IMR-90 (cell line): ENCODE results near the gene AKT3. TPM values are rescaled to one million over a fixed set of nuclear protein-coding genes. Genes with fewer than 3 reads are reported as not detected.

Experiments used
- ATAC-seq: fragments of 200-7000 bp; cut with Tn5 transposase; 2 replicates; pipeline ENCODE4 v1.9.1; 2020; ENCODE audit warnings: low read depth, mild to moderate bottlenecking, moderate library complexity
- BruUV-seq: library from RNA; stranded (reverse); fragments of 400-500 nt; replicated peaks from 2 replicates; lab custom pipeline; 2021; lab: Mats Ljungman, UMichigan
- CTCF ChIA-PET: fragments of 300-600 bp; formaldehyde crosslinking; extraction: SDS; loops from one replicate; lab custom pipeline; 2021; ENCODE audit warnings: antibody characterized with exemption; lab: Yijun Ruan, JAX
- POLR2A ChIA-PET: fragments of 300-600 bp; sonication (Branson Sonifier 250); formaldehyde crosslinking; loops from one replicate; lab custom pipeline; 2022; ENCODE audit warnings: antibody characterized with exemption; ENCODE audit not compliant: unreplicated experiment; lab: Charles Lee
- DNase-seq: peaks from one replicate; pipeline ENCODE4 v3.0.0; 2013
- H2AFZ ChIP-seq: replicated peaks from 2 replicates; pipeline ENCODE3; 2013; ENCODE audit warnings: low read length, mild to moderate bottlenecking; ENCODE audit not compliant: poor library complexity
- H2AK5ac ChIP-seq: 2 replicates; pipeline ENCODE4 v1.6.1; 2013; ENCODE audit warnings: low read depth, low read length, inconsistent platforms
- H2AK9ac ChIP-seq: replicated peaks from 2 replicates; pipeline ENCODE3; 2013; ENCODE audit warnings: mild to moderate bottlenecking, low read depth, low read length, moderate library complexity; ENCODE audit not compliant: poor library complexity
- H2BK120ac ChIP-seq: 2 replicates; pipeline ENCODE4 v1.6.1; 2013; ENCODE audit warnings: low read depth, low read length, inconsistent platforms
- H2BK15ac ChIP-seq: 3 replicates; pipeline ENCODE4 v1.6.1; 2013; ENCODE audit warnings: low read depth, low read length, inconsistent platforms
- H2BK20ac ChIP-seq: 2 replicates; pipeline ENCODE4 v1.6.1; 2013; ENCODE audit warnings: low read depth, mild to moderate bottlenecking, inconsistent platforms, low read length, moderate library complexity
- H2BK5ac ChIP-seq: 2 replicates; pipeline ENCODE4 v1.6.1; 2013; ENCODE audit warnings: mild to moderate bottlenecking, low read depth, low read length, inconsistent platforms; ENCODE audit not compliant: poor library complexity, severe bottlenecking
- H3K14ac ChIP-seq: replicated peaks from 2 replicates; pipeline ENCODE4 v1.6.1; 2013; ENCODE audit warnings: low read depth, low read length, inconsistent platforms
- H3K18ac ChIP-seq: 2 replicates; pipeline ENCODE4 v1.6.1; 2013; ENCODE audit warnings: low read depth, low read length, control low read depth
- H3K23ac ChIP-seq: 2 replicates; pipeline ENCODE4 v1.6.1; 2013; ENCODE audit warnings: low read depth, low read length, inconsistent platforms
- H3K27ac ChIP-seq: 2 replicates; pipeline ENCODE4 v1.5.1; 2013; ENCODE audit warnings: mild to moderate bottlenecking, control low read depth, low read length; ENCODE audit not compliant: insufficient read depth
- H3K27me3 ChIP-seq: 2 replicates; pipeline ENCODE4 v1.6.1; 2013; ENCODE audit warnings: low read length; ENCODE audit not compliant: control insufficient read depth, insufficient read depth
- H3K36me3 ChIP-seq: 2 replicates; pipeline ENCODE4 v1.6.1; 2013; ENCODE audit warnings: low read length, mixed read lengths; ENCODE audit not compliant: control insufficient read depth, insufficient read depth
- H3K4ac ChIP-seq: 2 replicates; pipeline ENCODE4 v1.6.1; 2013; ENCODE audit warnings: low read depth, low read length, inconsistent platforms
- H3K4me1 ChIP-seq: 2 replicates; pipeline ENCODE4 v1.6.1; 2013; ENCODE audit warnings: low read length, mixed read lengths; ENCODE audit not compliant: control insufficient read depth, insufficient read depth
- H3K4me2 ChIP-seq: 2 replicates; pipeline ENCODE4 v1.6.1; 2013; ENCODE audit warnings: low read depth, mild to moderate bottlenecking, control low read depth, low read length, moderate library complexity
- H3K4me3 ChIP-seq: 2 replicates; pipeline ENCODE4 v1.5.1; 2013; ENCODE audit warnings: low read depth, mild to moderate bottlenecking, control low read depth, low read length, moderate library complexity; ENCODE audit not compliant: insufficient read depth
- H3K56ac ChIP-seq: 2 replicates; pipeline ENCODE4 v1.6.1; 2013; ENCODE audit warnings: low read length, inconsistent platforms; ENCODE audit not compliant: insufficient read depth; ENCODE audit errors: extremely low read depth
- H3K79me1 ChIP-seq, 2 experiments: 2 replicates each; pipeline ENCODE4 v1.6.1; 2013; ENCODE audit warnings: low read length in 2 of 2, inconsistent platforms in 1 of 2, low read depth in 1 of 2
- H3K9ac ChIP-seq: 2 replicates; pipeline ENCODE4 v1.6.1; 2013; ENCODE audit warnings: low read depth, low read length, control low read depth
- H3K9me1 ChIP-seq: 2 replicates; pipeline ENCODE4 v1.6.1; 2013; ENCODE audit warnings: low read length, inconsistent platforms; ENCODE audit not compliant: insufficient read depth
- H3K9me3 ChIP-seq: 2 replicates; pipeline ENCODE4 v1.6.1; 2013; ENCODE audit warnings: low read length; ENCODE audit not compliant: control insufficient read depth, insufficient read depth
- H4K20me1 ChIP-seq: 2 replicates; pipeline ENCODE4 v1.6.1; 2013; ENCODE audit warnings: low read length, inconsistent platforms; ENCODE audit not compliant: insufficient read depth
- H4K5ac ChIP-seq: 2 replicates; pipeline ENCODE4 v1.6.1; 2013; ENCODE audit warnings: mild to moderate bottlenecking, low read depth, low read length, control low read depth
- H4K8ac ChIP-seq, 2 experiments: 2 replicates each; pipeline ENCODE4 v1.6.1; 2013; ENCODE audit warnings: low read depth in 2 of 2, low read length in 2 of 2, control low read depth in 1 of 2, inconsistent platforms in 1 of 2
- H4K91ac ChIP-seq: 2 replicates; pipeline ENCODE4 v1.6.1; 2013; ENCODE audit warnings: low read depth, low read length, inconsistent platforms; ENCODE audit not compliant: insufficient read depth
- BHLHE40 ChIP-seq: fragments of 150-350 bp; IDR thresholded peaks from 2 replicates; pipeline ENCODE4 v1.6.1; 2016; ENCODE audit warnings: mild to moderate bottlenecking, low read depth, low read length
- CEBPB ChIP-seq: IDR thresholded peaks from 2 replicates; pipeline ENCODE4 v1.6.1; 2012; ENCODE audit warnings: low read depth, low read length, improper control_type of control experiment
- CHD1 ChIP-seq: IDR thresholded peaks from 2 replicates; pipeline ENCODE4 v1.6.1; 2012; ENCODE audit warnings: low read depth, low read length, improper control_type of control experiment
- FOS ChIP-seq: fragments of 150-350 bp; IDR thresholded peaks from 2 replicates; pipeline ENCODE4 v1.6.1; 2016; ENCODE audit warnings: low read depth, low read length
- MAFK ChIP-seq: IDR thresholded peaks from 2 replicates; pipeline ENCODE4 v1.6.1; 2012; ENCODE audit warnings: low read depth, low read length, improper control_type of control experiment
- MAZ ChIP-seq: IDR thresholded peaks from 2 replicates; pipeline ENCODE4 v1.6.1; 2012; ENCODE audit warnings: low read depth, mild to moderate bottlenecking, low read length, improper control_type of control experiment, moderate library complexity, borderline replicate concordance
- MXI1 ChIP-seq: IDR thresholded peaks from 2 replicates; pipeline ENCODE4 v1.6.1; 2012; ENCODE audit warnings: low read depth, mild to moderate bottlenecking, low read length, moderate library complexity, borderline replicate concordance
- NFE2L2 ChIP-seq: fragments of 150-350 bp; IDR thresholded peaks from 2 replicates; pipeline ENCODE4 v1.6.1; 2016; ENCODE audit warnings: low read depth, mild to moderate bottlenecking, low read length
- POLR2A ChIP-seq: IDR thresholded peaks from 2 replicates; pipeline ENCODE4 v1.6.1; 2012; ENCODE audit warnings: mild to moderate bottlenecking, low read depth, low read length
- RAD21 ChIP-seq: IDR thresholded peaks from 2 replicates; pipeline ENCODE4 v1.6.1; 2012; ENCODE audit warnings: low read length, improper control_type of control experiment
- RCOR1 ChIP-seq: IDR thresholded peaks from 2 replicates; pipeline ENCODE4 v1.6.1; 2012; ENCODE audit warnings: mild to moderate bottlenecking, low read length, improper control_type of control experiment; ENCODE audit not compliant: insufficient replicate concordance
- RFX5 ChIP-seq: IDR thresholded peaks from 2 replicates; pipeline ENCODE4 v1.8.0; 2012; ENCODE audit warnings: low read depth, mild to moderate bottlenecking, low read length, moderate library complexity
- SMC3 ChIP-seq: fragments of 150-350 bp; IDR thresholded peaks from 2 replicates; pipeline ENCODE4 v1.6.1; 2016; ENCODE audit warnings: low read depth, mild to moderate bottlenecking, antibody characterized with exemption, low read length, moderate library complexity
- WGBS, 2 experiments: methylation state at CpG; one replicate each; pipeline versions ENCODE4 v1.1.5 to v1.1.7; 2013; ENCODE audit warnings: missing lambda C conversion rate in 2 of 2; ENCODE audit not compliant: insufficient read length in 1 of 2; ENCODE audit errors: extremely low coverage in 2 of 2; 5-methylcytosine and 5-hydroxymethylcytosine counted together
- dilution Hi-C: fragments of 300-500 bp; cut with HindIII; formaldehyde crosslinking; loops from one replicate; pipeline ENCODE4 v1.14.3; 2018; ENCODE audit warnings: low sequenced_read_pairs; ENCODE audit not compliant: unreplicated experiment
- in situ Hi-C: fragments of 300-500 bp; cut with MboI; formaldehyde crosslinking; loops from 3 replicates; pipeline ENCODE4 v1.14.3; 2019; ENCODE audit warnings: low sequenced_read_pairs, inconsistent platforms, mixed read lengths
- intact Hi-C: fragments of 100-400 bp; cut with micrococcal nuclease; formaldehyde crosslinking; loops from 2 replicates; pipeline ENCODE4 v1.10.0; 2022
- polyA plus RNA-seq, 3 experiments: library from polyadenylated mRNA; depleted of rRNA; stranded (reverse); fragments of >200 nt; gene quantifications; 2 replicates each; pipeline ENCODE4 v1.2.3, GENCODE V29; 2012; ENCODE audit warnings: low replicate concordance in 1 of 3
- total RNA-seq: library from RNA; depleted of rRNA; stranded (reverse); fragments of >200 nt; gene quantifications from 2 replicates; pipeline ENCODE4 v1.2.3, GENCODE V29; 2012
- TF ChIP-seq, protein P1 (sequence below): fragments of 150-350 bp; IDR thresholded peaks from 2 replicates; pipeline ENCODE4 v1.6.1; 2016; ENCODE audit warnings: low read depth, mild to moderate bottlenecking, low read length, moderate library complexity, borderline replicate concordance
- TF ChIP-seq, protein P2 (sequence below): conservative IDR thresholded peaks from 2 replicates; pipeline ENCODE4 v1.5.1; 2012; ENCODE audit warnings: mild to moderate bottlenecking, low read depth, low read length, improper control_type of control experiment
- TF ChIP-seq, protein P3 (sequence below): fragments of 150-350 bp; IDR thresholded peaks from 2 replicates; pipeline ENCODE4 v1.6.1; 2017; ENCODE audit warnings: mild to moderate bottlenecking, antibody characterized with exemption, low read length, low read depth

Gene AKT3
- total and polyA plus RNA-seq, 2 of the 4 experiments (the other 2 are of a cell fraction): 15.2 to 19.4 TPM

DNA sequence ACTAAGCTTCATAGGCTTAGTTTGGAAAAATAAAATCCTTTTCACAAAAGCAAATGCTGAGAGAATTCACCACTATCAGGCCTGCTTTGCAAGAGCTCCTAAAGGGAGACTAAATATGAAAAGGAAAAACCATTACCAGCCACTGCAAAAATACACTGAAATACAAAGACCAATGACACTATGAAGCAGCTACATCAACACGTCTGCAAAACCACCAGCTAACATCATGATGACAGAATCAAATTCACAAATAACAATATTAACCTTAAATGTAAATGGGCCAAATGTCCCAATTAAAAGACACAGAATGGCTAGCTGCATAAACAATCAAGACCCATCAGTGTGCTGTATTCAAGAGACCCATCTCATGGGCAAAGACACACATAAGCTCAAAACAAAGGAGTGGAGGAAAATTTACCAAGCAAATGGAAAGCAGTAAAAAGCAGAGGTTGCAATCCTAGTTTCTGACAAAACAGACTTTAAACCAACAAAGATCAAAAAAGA, 28.8 kb downstream of the AKT3 start:
- no peaks in the 10 kb centered on the region for H3K9me1 ChIP-seq
- peaks cover 26 to 28% of the 10 kb centered on the region in 2 experiments for H3K79me1 ChIP-seq
- no peak for ATAC-seq
- in situ Hi-C loops (no loop called here), intact Hi-C loops (no loop called here), dilution Hi-C loops (no loop called here)
- H2BK120ac ChIP-seq: no peak overlapping the region
- H3K56ac ChIP-seq: no peak overlapping the region
- no peak overlapping the region for H2AK5ac ChIP-seq
- no peak for DNase-seq
- no peak overlapping the region for H3K9ac ChIP-seq
- peaks cover 2% of the 10 kb centered on the region; the same call in 1 of the 2 replicates for H4K20me1 ChIP-seq
- no peak overlapping the region for H2BK20ac ChIP-seq
- no peak overlapping the region for H3K4me3 ChIP-seq
- H2AFZ ChIP-seq: no peak overlapping the region
- no peak overlapping the region for H3K4ac ChIP-seq
- no TSS peak for BruUV-seq
- no peak overlapping the region for H3K27ac ChIP-seq
- H2BK5ac ChIP-seq: no peak overlapping the region
- H3K18ac ChIP-seq: no peak overlapping the region
- H4K8ac ChIP-seq: no peak overlapping the region
- H3K23ac ChIP-seq: no peak overlapping the region
- peaks cover 7% of the 10 kb centered on the region; the same call in 1 of the 2 replicates for H3K36me3 ChIP-seq
- H4K91ac ChIP-seq: no peak overlapping the region
- H3K14ac ChIP-seq: no peak overlapping the region
- ChIA-PET POLR2A (no interaction called here), CTCF (no interaction called here)
- WGBS, 2 experiments: no CpG with 5 or more reads among the region's 1 CpG
- H2BK15ac ChIP-seq: no peak overlapping the region
- no peak overlapping the region for H3K4me2 ChIP-seq
- H2AK9ac ChIP-seq: no peak overlapping the region
- H3K27me3 ChIP-seq: no peaks in the 10 kb centered on the region
- H3K4me1 ChIP-seq: no peaks in the 10 kb centered on the region
- TF ChIP-seq, protein P1, sequence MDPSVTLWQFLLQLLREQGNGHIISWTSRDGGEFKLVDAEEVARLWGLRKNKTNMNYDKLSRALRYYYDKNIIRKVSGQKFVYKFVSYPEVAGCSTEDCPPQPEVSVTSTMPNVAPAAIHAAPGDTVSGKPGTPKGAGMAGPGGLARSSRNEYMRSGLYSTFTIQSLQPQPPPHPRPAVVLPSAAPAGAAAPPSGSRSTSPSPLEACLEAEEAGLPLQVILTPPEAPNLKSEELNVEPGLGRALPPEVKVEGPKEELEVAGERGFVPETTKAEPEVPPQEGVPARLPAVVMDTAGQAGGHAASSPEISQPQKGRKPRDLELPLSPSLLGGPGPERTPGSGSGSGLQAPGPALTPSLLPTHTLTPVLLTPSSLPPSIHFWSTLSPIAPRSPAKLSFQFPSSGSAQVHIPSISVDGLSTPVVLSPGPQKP: no peak
- TF ChIP-seq CHD1 (no peak), MAFK (no peak), NFE2L2 (no peak), FOS (no peak), BHLHE40 (no peak), RAD21 (no peak), RCOR1 (no peak), MXI1 (no peak), SMC3 (no peak), CEBPB (no peak), POLR2A (no peak), RFX5 (no peak), MAZ (no peak)
- TF ChIP-seq, protein P2, sequence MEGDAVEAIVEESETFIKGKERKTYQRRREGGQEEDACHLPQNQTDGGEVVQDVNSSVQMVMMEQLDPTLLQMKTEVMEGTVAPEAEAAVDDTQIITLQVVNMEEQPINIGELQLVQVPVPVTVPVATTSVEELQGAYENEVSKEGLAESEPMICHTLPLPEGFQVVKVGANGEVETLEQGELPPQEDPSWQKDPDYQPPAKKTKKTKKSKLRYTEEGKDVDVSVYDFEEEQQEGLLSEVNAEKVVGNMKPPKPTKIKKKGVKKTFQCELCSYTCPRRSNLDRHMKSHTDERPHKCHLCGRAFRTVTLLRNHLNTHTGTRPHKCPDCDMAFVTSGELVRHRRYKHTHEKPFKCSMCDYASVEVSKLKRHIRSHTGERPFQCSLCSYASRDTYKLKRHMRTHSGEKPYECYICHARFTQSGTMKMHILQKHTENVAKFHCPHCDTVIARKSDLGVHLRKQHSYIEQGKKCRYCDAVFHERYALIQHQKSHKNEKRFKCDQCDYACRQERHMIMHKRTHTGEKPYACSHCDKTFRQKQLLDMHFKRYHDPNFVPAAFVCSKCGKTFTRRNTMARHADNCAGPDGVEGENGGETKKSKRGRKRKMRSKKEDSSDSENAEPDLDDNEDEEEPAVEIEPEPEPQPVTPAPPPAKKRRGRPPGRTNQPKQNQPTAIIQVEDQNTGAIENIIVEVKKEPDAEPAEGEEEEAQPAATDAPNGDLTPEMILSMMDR: no peak
- TF ChIP-seq, protein P3, sequence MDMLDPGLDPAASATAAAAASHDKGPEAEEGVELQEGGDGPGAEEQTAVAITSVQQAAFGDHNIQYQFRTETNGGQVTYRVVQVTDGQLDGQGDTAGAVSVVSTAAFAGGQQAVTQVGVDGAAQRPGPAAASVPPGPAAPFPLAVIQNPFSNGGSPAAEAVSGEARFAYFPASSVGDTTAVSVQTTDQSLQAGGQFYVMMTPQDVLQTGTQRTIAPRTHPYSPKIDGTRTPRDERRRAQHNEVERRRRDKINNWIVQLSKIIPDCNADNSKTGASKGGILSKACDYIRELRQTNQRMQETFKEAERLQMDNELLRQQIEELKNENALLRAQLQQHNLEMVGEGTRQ: no peak
- H4K5ac ChIP-seq: no peak overlapping the region
- peaks cover 4% of the 10 kb centered on the region; the same call in 1 of the 2 replicates for H3K9me3 ChIP-seq
